CD14-positive monocyte (primary cell): Measurements from ENCODE around the gene OLR1. TPM values are rescaled to one million over a fixed set of nuclear protein-coding genes. Genes with fewer than 3 reads are reported as not detected.
"Not testable (repeated sequence)": the region's sequence is repeated elsewhere in the genome, so short reads cannot be mapped to it uniquely, and the experiment has no call there.

Experiments used
- DNase-seq, 3 donors: peaks; one replicate each; pipeline ENCODE4 v3.0.0-alpha.2; 2011 to 2022
- H2AFZ ChIP-seq: 2 replicates; pipeline ENCODE4 v1.6.0; 2012; ENCODE audit warnings: mild to moderate bottlenecking, low read depth, low read length, inconsistent platforms; ENCODE audit not compliant: insufficient read depth, poor library complexity, severe bottlenecking
- H3K27ac ChIP-seq, 2 donors: 1 replicate in 1 of 2; 2 replicates in 1 of 2; pipeline ENCODE4 v1.5.1; 2012 to 2013; ENCODE audit warnings: low read length in 2 of 2, control low read depth in 1 of 2, inconsistent platforms in 1 of 2, low read depth in 1 of 2, mild to moderate bottlenecking in 1 of 2
- H3K27me3 ChIP-seq, 2 donors: one replicate each; pipeline versions ENCODE4 v1.6.0 to v1.6.1; 2011 to 2013; ENCODE audit warnings: low read length in 2 of 2; ENCODE audit not compliant: control insufficient read depth in 2 of 2, insufficient read depth in 2 of 2
- H3K36me3 ChIP-seq, 2 donors: replicated peaks in 1 of 2; 1 replicate in 1 of 2; 2 replicates in 1 of 2; pipeline versions ENCODE4 v1.5.1 to v1.6.1; 2012 to 2013; ENCODE audit warnings: low read length in 2 of 2, control low read depth in 1 of 2, inconsistent platforms in 1 of 2, mild to moderate bottlenecking in 1 of 2; ENCODE audit not compliant: insufficient read depth in 2 of 2, control insufficient read depth in 1 of 2
- H3K4me1 ChIP-seq, 2 donors: 1 replicate in 1 of 2; 2 replicates in 1 of 2; pipeline versions ENCODE4 v1.5.1 to v1.6.1; 2012 to 2013; ENCODE audit warnings: low read length in 2 of 2, control low read depth in 1 of 2, inconsistent platforms in 1 of 2, mild to moderate bottlenecking in 1 of 2, moderate library complexity in 1 of 2; ENCODE audit not compliant: insufficient read depth in 2 of 2, control insufficient read depth in 1 of 2
- H3K4me2 ChIP-seq: replicated peaks from 2 replicates; pipeline ENCODE3; 2012; ENCODE audit warnings: low read length, moderate library complexity, mild to moderate bottlenecking; ENCODE audit not compliant: poor library complexity, severe bottlenecking; ENCODE audit errors: extremely low read depth
- H3K4me3 ChIP-seq, 3 experiments: fragments of 200-600 bp in 1 of 3; sonication (generic) in 1 of 3; replicated peaks in 1 of 3; 1 replicate in 2 of 3; 2 replicates in 1 of 3; pipeline ENCODE4 v1.5.1; 2011 to 2013; ENCODE audit warnings: low read length in 3 of 3, mild to moderate bottlenecking in 3 of 3, control low read depth in 2 of 3, low read depth in 2 of 3, inconsistent platforms in 1 of 3, moderate library complexity in 1 of 3
- H3K79me2 ChIP-seq: 2 replicates; pipeline ENCODE4 v1.6.0; 2012; ENCODE audit warnings: mild to moderate bottlenecking, control low read depth, inconsistent platforms, low read length, moderate library complexity; ENCODE audit not compliant: insufficient read depth
- H3K9ac ChIP-seq: 2 replicates; pipeline ENCODE4 v1.6.0; 2017; ENCODE audit warnings: low read length, mild to moderate bottlenecking; ENCODE audit not compliant: insufficient read depth, poor library complexity, severe bottlenecking
- H3K9me3 ChIP-seq, 2 donors: replicated peaks in 1 of 2; 1 replicate in 1 of 2; 2 replicates in 1 of 2; pipeline versions ENCODE4 v1.5.1 to v1.6.1; 2012 to 2013; ENCODE audit warnings: low read length in 2 of 2, control low read depth in 1 of 2; ENCODE audit not compliant: control insufficient read depth in 1 of 2, insufficient read depth in 1 of 2
- H4K20me1 ChIP-seq: 2 replicates; pipeline ENCODE4 v1.6.0; 2012; ENCODE audit warnings: mild to moderate bottlenecking, low read length, control low read depth, moderate library complexity; ENCODE audit not compliant: insufficient read depth
- H3K27ac Mint-ChIP-seq, 7 donors: one replicate each; pipeline ENCODE4 v1.8.0; 2020; ENCODE audit warnings: mild to moderate bottlenecking in 7 of 7, mixed read lengths in 7 of 7, moderate library complexity in 6 of 7, inconsistent platforms in 2 of 7
- H3K27me3 Mint-ChIP-seq, 3 donors: one replicate each; pipeline ENCODE4 v1.8.0; 2021 to 2022; ENCODE audit warnings: low read depth in 3 of 3, mild to moderate bottlenecking in 3 of 3, mixed read lengths in 3 of 3, moderate library complexity in 3 of 3, inconsistent platforms in 1 of 3
- H3K36me3 Mint-ChIP-seq, 2 donors: one replicate each; pipeline ENCODE4 v1.8.0; 2020; ENCODE audit warnings: mixed read lengths in 2 of 2, inconsistent platforms in 1 of 2, mild to moderate bottlenecking in 1 of 2
- H3K4me1 Mint-ChIP-seq: one replicate; pipeline ENCODE4 v1.8.0; 2020; ENCODE audit warnings: mild to moderate bottlenecking, mixed read lengths
- H3K4me3 Mint-ChIP-seq, 2 donors: one replicate each; pipeline ENCODE4 v1.8.0; 2020; ENCODE audit warnings: mild to moderate bottlenecking in 2 of 2, mixed read lengths in 2 of 2, moderate library complexity in 1 of 2
- H3K9me3 Mint-ChIP-seq, 7 donors: one replicate each; pipeline ENCODE4 v1.8.0; 2020 to 2022; ENCODE audit warnings: mixed read lengths in 7 of 7, mild to moderate bottlenecking in 6 of 7, moderate library complexity in 6 of 7, inconsistent platforms in 2 of 7
- WGBS: methylation state at CpG from one replicate; pipeline ENCODE4 v1.1.5; 2013; ENCODE audit warnings: missing lambda C conversion rate; ENCODE audit not compliant: insufficient coverage; 5-methylcytosine and 5-hydroxymethylcytosine counted together
- intact Hi-C, 2 donors: fragments of 100-400 bp; cut with micrococcal nuclease; formaldehyde crosslinking; loops; one replicate each; pipeline versions ENCODE4 v1.15.0 to v1.15.1; 2023
- polyA plus RNA-seq, 3 donors: library from polyadenylated mRNA; depleted of rRNA in 1 of 3; unstranded in 2 of 3; stranded (reverse) in 1 of 3; fragments of 300-500 nt in 2 of 3; fragments of >200 nt in 1 of 3; fragmentation: Illumina TruSeq in 2 of 3; gene quantifications; 1 replicate in 2 of 3; 2 replicates in 1 of 3; pipeline ENCODE4 v1.2.3, GENCODE V29; 2012 to 2021
- TF ChIP-seq, protein P1 (sequence below): fragments of 200-600 bp; IDR thresholded peaks from one replicate; pipeline ENCODE4 v1.8.0; 2022; ENCODE audit warnings: antibody characterized with exemption, mild to moderate bottlenecking

Gene OLR1
- polyA plus RNA-seq, 3 donors = 0.88 to 12.9 (median 0.99) TPM

DNA sequence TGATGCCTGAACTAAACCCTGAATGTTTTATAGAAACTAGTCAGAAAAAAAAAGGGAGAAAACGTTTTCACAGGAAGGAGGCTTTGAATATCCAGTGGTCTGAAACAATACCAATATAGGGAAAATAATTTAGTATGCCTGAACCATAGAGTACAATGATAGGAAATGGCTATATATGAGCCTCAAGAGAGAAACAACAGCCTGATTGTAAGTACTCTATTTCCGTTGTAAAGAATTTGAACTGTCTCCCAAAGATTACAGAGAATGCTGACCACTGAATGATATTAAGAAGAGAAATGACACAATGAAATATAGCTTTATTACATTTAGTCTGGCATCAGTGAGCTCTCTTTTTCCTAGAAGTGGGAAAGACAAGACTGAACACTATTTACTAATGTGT is 35.2 kb upstream of the OLR1 start:
- H3K4me1 ChIP-seq = peaks cover 5 to 6% of the 10 kb centered on the region in 2 donors
- no peaks in the 10 kb centered on the region for H3K79me2 ChIP-seq
- no peak overlapping the region for H3K4me3 ChIP-seq
- H3K9ac ChIP-seq = no peak overlapping the region
- Mint-ChIP-seq H3K36me3 (no peaks in the 10 kb centered on the region), H3K27ac (no peak overlapping the region), H3K4me3 (no peak overlapping the region), H3K27me3 (peaks cover 3 to 6% (median 3%) of the 10 kb centered on the region in 3 donors), H3K4me1 (peaks cover 6% of the 10 kb centered on the region), H3K9me3 (peaks cover 0 to 2% (median 0%) of the 10 kb centered on the region in 7 donors)
- no peak overlapping the region for H3K27ac ChIP-seq
- no peaks in the 10 kb centered on the region for H3K36me3 ChIP-seq
- intact Hi-C loops = loop anchor here in 1 of 2 donors (10.0 kb wide), 1 partner anchor 462 kb away; no protein-coding TSS in a partner anchor
- H2AFZ ChIP-seq = no peak overlapping the region
- no peak for DNase-seq
- no peaks in the 10 kb centered on the region for H3K9me3 ChIP-seq
- H3K4me2 ChIP-seq = no peak overlapping the region
- no peaks in the 10 kb centered on the region for H3K27me3 ChIP-seq
- WGBS = no CpG with 5 or more reads among the region's 2 CpGs
- TF ChIP-seq, protein P1, sequence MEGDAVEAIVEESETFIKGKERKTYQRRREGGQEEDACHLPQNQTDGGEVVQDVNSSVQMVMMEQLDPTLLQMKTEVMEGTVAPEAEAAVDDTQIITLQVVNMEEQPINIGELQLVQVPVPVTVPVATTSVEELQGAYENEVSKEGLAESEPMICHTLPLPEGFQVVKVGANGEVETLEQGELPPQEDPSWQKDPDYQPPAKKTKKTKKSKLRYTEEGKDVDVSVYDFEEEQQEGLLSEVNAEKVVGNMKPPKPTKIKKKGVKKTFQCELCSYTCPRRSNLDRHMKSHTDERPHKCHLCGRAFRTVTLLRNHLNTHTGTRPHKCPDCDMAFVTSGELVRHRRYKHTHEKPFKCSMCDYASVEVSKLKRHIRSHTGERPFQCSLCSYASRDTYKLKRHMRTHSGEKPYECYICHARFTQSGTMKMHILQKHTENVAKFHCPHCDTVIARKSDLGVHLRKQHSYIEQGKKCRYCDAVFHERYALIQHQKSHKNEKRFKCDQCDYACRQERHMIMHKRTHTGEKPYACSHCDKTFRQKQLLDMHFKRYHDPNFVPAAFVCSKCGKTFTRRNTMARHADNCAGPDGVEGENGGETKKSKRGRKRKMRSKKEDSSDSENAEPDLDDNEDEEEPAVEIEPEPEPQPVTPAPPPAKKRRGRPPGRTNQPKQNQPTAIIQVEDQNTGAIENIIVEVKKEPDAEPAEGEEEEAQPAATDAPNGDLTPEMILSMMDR = no peak
- H4K20me1 ChIP-seq = no peaks in the 10 kb centered on the region

DNA sequence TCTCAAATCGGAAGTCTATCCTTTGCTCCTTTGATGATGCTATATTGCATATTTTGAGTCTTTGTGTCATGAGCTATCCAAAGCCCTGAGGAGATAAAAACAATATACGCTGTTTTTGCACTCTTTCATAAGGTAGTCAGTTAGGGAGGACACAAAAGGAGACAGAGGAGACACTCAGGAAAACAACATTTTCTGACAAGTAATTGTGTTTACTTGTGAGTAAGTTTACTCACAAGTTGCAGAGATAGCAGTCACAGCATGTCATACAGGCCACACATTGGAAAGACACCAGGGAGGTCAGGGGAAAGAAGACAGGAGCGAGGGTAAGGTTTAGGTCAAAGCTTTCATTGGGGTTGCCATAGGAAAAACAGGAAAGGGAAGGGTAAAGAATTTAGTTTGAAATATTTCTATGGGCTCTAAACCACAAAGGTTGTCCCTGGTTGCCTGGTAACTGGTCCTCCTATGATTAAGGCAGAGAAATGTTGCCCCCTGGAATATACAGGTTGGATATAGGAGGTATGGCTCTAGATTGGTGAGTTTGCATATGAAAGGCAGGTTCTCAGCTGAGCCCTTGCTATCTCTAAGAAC is 33.4 kb upstream of the OLR1 start:
- intact Hi-C loops = loop anchor here in 1 of 2 donors (10.0 kb wide), 1 partner anchor 461 kb away; no protein-coding TSS in a partner anchor
- no peak overlapping the region for H2AFZ ChIP-seq
- H4K20me1 ChIP-seq = no peaks in the 10 kb centered on the region
- H3K4me1 ChIP-seq = peaks cover 8% of the 10 kb centered on the region in 2 donors
- H3K27ac Mint-ChIP-seq = no peak overlapping the region
- H3K9me3 Mint-ChIP-seq = peaks cover 0 to 2% (median 0%) of the 10 kb centered on the region in 7 donors
- H3K4me1 Mint-ChIP-seq = peaks cover 10% of the 10 kb centered on the region
- no peaks in the 10 kb centered on the region for H3K36me3 Mint-ChIP-seq
- TF ChIP-seq, protein P1 = no peak
- H3K9ac ChIP-seq = no peak overlapping the region
- H3K36me3 ChIP-seq = no peaks in the 10 kb centered on the region
- no peak overlapping the region for H3K4me3 Mint-ChIP-seq
- no peaks in the 10 kb centered on the region for H3K79me2 ChIP-seq
- 100% methylated on average over 2 of the region's 3 CpGs for WGBS
- no peaks in the 10 kb centered on the region for H3K27me3 ChIP-seq
- no peak overlapping the region for H3K27ac ChIP-seq
- H3K4me3 ChIP-seq = no peak overlapping the region
- no peaks in the 10 kb centered on the region for H3K9me3 ChIP-seq
- no peak overlapping the region for H3K4me2 ChIP-seq
- no peak for DNase-seq
- H3K27me3 Mint-ChIP-seq = peaks cover 0 to 3% (median 3%) of the 10 kb centered on the region in 3 donors

DNA sequence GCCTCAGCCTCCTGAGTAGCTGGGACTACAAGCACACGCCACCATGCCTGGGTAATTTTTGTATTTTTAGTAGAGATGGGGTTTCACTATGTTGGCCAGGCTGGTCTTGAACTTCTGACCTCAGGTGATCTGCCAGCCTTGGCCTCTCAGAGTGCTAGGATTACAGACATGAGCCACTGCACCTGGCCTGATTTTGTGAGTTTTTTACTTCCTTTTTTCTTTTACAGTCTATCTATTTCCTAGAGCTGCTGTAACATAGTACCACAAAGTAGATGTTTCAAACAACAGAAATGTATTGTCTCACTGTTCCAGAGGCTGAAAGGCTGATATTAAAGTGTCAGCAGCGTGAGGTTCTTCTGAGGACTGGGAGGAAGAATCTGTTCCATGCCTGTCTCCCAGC is 32.6 kb upstream of the OLR1 start:
- not testable (repeated sequence) for H3K79me2 ChIP-seq, H3K36me3 ChIP-seq, H3K4me3 ChIP-seq, H2AFZ ChIP-seq, H3K4me3 Mint-ChIP-seq, H3K4me2 ChIP-seq, H3K4me1 ChIP-seq, DNase-seq, H3K27me3 ChIP-seq, H3K9me3 Mint-ChIP-seq, H3K9ac ChIP-seq, H3K36me3 Mint-ChIP-seq, H3K27ac Mint-ChIP-seq, H3K27me3 Mint-ChIP-seq, H3K27ac ChIP-seq, H3K9me3 ChIP-seq, H4K20me1 ChIP-seq
- intact Hi-C loops = loop anchor here in 1 of 2 donors (10.0 kb wide), 1 partner anchor 460 kb away; no protein-coding TSS in a partner anchor
- 100% methylated on average over 1 of the region's 2 CpGs for whole genome bisulfite sequencing
- peaks cover 13% of the 10 kb centered on the region for H3K4me1 Mint-ChIP-seq
